Measurements from ENCODE around the gene ATP6AP2. TPM values are rescaled to one million over a fixed set of nuclear protein-coding genes. Genes with fewer than 3 reads are reported as not detected.
"Not testable (repeated sequence)": the region's sequence is repeated elsewhere in the genome, so short reads cannot be mapped to it uniquely, and the experiment has no call there.

Gene ATP6AP2, protein sequence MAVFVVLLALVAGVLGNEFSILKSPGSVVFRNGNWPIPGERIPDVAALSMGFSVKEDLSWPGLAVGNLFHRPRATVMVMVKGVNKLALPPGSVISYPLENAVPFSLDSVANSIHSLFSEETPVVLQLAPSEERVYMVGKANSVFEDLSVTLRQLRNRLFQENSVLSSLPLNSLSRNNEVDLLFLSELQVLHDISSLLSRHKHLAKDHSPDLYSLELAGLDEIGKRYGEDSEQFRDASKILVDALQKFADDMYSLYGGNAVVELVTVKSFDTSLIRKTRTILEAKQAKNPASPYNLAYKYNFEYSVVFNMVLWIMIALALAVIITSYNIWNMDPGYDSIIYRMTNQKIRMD
- total RNA-seq (2014; rRNA removed; shearing (Covaris generic)), result 35.6 and 36.4 TPM in 2 replicates
- polyA plus RNA-seq (2015; cell fraction: cytosol; rRNA removed), result 105 and 120 TPM in 2 replicates
- polyA plus RNA-seq (2015; cell fraction: nucleus; rRNA removed), result 178 and 218 TPM in 2 replicates

DNA sequence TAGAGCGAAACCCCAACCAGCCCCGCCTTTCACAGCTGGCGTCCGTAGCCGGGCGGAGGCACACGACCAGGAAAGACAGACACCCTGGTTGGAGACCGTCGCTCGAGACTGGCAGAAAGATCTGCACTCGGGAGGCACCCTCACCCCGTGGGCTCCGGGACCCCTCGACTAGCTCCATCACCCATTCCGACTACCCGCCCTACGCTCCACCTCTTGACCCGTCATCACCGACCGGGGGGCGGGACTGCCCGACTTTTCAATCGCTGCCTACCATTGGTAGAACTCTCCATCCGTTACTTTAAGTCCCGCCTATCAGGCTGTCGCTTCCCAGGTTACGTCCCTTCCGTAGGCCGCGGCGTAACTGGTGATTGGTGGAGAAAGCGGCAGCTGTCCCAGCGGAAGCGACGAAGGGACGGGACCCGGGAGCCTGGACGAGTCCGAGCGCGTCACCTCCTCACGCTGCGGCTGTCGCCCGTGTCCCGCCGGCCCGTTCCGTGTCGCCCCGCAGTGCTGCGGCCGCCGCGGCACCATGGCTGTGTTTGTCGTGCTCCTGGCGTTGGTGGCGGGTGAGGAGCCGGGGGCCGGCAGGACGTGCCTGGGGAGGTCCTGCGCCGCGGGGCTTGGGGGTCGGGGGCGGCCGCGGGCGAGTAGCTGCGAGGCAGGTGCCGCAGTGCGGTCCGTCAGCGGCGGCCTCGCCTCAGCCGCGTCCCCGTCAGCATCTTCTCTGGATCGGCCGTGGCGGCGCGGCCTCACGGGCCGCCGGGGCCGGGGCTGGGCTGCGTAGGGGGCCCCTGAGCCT lies at the start of gene ATP6AP2:
ATP6AP2 (plus strand) TSS at position 434 of the 799 bp plus-strand sequence; CDS start at position 530, 96 bp downstream.
- DNase-seq (ENCODE audit: low read depth), result peak; percentile 88

DNA sequence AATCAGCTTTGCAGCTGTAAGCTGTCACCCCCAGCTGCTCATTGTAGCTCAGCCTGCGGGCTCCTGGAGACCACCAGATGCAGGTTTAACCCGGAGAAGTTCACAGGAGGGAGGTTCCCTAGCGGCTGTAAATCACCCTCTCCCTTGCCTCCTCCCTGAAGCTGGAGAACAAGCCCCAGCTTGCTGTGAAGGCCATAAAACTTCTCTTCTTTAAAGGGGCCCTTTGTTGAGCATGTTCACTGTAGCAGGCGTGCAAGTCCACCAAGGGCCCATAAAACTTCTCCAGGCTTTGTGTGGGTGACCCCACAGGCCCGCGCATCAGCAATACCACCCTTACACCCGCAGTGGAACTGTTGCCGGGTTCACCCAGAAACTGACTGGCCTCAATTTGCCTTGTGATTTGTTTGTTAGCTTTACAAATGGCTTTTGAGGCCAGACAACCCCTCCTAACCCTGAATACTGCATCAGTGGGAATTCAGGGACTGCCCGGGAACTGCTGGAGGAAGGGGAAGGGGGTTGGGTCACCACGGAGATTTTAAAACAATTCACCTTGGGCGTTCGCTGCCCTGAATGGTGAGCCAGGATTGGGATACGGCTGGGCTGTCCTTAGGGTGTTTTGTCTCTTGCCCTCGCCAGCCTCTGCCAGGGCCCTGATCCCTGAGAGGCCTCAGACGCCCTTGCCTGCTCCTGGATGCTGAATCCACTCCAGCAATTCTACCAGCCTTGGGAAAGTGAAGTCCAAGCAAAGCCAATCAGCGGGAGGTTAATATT lies 49.5 kb upstream of the ATP6AP2 start:
- no peak for DNase-seq (ENCODE audit: low read depth)

DNA sequence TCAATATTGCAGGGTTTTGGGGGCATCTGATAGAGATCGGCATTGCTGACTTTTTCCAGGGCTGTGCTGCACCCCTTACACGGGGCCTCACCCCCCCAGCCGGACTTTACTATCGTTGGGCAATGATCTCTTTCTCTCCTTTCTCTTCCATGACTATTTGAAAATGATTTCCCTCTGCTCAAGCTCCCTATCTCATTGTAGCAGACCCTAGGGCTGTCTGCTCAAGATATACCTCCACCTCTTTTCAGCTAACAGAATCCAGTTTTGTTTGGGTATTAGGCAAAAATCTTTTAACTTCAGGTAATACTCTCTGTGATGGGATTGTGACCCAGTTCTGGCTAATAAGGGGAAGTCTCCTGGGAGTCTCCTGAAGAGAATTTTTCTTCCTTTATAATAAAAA lies 43.5 kb upstream of the ATP6AP2 start:
- DNase-seq (ENCODE audit: low read depth), result no peak

DNA sequence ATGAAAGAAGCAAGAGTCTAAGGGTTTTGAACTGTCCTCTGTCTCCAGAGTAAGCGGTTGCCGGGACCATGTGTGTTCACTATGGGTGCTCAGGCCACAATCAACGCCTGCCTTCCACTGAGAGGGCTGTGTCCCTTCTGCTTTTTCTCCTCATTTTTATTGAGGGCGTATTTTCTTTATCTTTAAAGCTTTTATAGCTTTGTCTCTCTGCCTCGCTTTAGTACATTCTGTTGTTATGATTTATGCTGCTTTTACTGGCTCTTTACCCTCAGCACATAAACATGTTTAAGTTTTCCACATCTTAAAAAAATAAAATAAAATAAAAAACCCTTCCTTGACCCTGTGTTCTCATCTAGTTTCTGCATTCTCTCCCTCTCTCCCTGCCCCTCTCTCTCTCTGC lies 42.4 kb upstream of the ATP6AP2 start:
- no peak for DNase-seq (ENCODE audit: low read depth)

GRCh38 chrX:40539214-40540142 lies 41.3 kb upstream of the ATP6AP2 start:
- peak; percentile 3 for DNase-seq (ENCODE audit: low read depth)

DNA sequence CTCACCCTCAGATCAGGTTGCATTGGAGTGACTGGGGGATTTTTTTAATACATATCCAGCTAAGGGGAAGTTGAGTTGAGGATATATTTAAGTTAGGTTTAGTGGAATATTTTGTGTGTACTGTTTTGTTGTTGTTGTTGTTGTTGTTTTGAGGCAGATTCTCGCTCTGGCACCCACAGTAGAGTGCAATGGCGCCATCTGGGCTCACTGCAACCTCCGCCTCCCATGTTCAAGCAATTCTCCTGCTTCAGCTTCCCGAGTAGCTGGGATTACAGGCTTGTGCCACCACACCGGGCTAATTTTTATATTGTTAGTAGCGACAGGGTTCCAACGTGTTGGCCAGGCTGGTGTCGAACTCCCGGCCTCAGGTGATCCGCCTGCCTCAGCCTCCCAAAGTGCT lies 38.6 kb upstream of the ATP6AP2 start:
- DNase-seq (ENCODE audit: low read depth), result no peak

DNA sequence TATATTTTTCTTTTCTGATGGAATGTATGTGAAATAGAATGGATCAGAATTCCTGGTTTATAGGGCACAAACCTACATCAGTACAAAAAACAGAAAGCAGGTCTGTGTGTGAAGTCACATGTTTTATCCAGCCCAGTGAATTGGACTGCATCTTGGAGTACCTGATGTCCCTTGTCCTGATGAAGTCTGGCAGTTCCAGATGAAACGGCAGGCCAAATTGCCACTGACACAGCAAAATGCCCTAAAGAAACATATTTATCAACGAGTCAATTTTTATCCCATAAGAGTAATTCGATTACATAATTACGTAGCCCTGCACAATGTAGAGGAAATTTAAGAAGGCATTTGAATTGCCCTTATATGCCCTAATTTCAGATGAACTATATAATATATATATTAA lies 37.8 kb upstream of the ATP6AP2 start:
- DNase-seq (ENCODE audit: low read depth), result no peak

DNA sequence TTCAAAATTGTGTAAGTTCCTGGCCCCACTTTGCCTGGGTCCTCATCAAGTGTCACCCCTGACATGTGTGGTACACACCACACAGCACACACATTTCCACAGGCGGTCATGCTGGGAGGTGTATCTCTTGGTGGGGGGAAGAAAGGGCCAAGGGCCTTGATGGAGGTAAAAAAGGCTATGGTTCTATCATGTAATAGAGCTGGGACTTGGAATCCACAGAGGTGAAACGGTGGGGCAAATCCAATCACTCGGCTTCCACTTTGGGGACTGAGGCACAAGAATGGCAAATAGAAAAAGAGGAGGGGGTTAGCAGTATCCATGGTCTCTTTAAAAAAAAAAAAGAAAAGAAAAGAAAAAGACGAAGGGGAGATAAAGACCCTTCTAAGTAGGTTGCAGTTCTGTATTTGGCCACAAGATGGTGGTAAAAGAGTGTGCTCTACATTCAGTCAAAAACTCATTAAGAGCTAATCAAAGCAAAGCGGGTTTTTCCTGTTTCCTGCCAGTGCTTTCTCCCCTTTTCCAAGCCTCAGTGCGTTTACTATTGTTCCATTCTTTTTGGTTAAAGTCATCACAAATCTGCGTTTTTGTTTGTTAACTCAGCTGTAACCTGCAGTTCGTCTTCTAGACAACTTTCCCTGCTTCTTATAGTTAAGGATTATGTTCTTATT lies 37.0 kb upstream of the ATP6AP2 start:
- DNase-seq (ENCODE audit: low read depth), result peak; percentile 0

DNA sequence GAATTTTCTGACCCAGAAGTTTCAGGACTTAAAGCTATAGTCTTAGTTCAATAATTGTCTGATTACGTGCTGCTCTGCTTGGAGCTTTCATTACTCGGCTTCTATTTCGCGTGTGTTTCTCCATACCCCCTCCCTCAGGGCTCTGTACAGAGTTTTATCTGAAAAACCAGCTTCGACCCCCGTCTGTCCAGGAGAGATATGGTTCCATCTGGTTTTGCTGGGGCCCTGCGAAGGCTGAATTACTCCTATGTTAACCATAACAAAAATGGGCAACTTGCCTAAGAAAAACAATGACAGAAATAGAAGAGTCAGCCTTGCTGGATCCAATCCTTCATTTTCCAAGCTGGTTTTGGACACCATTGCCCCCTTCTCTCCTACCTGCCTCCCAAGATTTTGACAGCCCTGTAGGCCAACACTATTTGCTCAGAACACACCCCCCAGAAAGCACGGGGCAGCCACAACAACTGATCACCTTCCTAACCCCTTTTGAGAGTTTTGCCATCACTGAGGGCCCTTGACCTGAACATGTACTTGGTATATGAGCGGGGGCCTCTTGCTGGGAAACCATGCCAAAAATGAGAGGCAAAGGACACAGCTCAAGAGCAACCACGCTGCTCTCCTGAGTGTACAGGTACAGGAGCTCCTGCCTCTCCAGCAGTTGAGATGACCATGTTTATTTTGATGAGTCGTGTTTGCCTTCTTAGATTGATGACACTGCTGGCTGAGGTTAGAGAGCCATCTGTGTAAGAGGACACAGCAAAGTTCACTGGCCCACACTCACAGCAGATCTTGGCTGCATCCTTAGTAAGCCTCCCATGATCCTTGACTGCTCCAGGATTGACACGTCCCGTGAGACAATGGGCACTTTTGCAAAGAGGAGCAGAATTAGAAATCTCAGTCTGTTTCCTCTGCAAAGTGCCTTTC lies 36.2 kb upstream of the ATP6AP2 start:
- DNase-seq (ENCODE audit: low read depth), result peak; percentile 1

DNA sequence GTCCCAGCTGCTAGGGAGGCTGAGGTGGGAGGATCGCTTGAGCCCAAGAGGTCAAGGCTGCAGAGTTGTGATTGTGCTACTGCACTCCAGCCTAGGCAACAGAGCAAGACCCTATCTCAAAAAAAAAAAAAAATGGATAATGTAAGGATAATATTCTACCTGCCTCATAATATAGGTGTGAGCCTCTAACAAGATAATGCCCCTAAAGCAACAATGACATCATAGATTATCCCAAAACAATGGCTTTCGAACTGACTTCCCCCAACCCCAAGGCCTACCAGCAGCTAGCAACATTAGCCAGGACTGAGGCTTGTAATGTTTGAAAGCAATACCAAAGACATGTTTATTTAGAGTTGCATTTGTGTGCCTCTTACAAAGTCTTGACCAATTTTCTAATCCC lies 33.9 kb upstream of the ATP6AP2 start:
- no peak for DNase-seq (ENCODE audit: low read depth)

DNA sequence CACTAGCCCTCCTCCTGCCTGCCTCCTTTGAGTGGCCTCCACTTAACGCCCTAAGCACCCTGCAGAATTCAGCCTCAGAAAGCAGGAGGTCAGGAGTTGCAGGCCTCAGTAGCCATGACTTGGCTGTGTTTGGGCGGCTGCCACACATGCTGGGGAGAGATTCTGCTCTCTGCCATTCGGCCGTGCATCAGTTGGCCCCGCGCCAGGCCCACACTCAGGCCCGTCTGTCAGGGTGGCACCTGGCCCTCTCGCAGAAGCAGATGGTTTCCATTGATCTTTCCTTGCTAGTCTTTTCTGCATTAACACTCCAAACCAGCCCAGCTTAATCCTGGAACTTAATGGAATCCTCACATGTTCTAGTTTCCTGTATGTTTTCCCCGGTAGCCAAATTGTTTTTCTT lies 30.7 kb upstream of the ATP6AP2 start:
- DNase-seq (ENCODE audit: low read depth), result no peak

DNA sequence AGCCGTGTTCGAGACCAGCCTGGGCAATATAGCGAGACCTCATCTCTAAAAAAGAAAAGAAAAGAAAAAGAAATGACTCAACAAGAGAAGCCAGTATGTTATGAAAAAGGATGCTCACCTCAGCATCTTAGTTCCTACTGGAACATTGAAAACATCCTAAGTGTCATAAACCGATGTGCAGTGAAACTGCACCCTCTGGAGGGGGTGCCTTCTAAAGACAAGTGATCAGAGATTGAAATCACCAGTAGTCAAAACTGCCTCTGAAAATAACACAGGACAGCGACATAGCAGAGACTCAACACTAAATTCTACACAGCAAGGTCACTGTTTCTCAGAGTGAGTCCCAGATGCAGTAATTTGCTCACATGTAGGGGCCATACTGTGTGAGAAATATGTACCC lies 28.0 kb upstream of the ATP6AP2 start:
- no peak for DNase-seq (ENCODE audit: low read depth)

- no peak for DNase-seq (ENCODE audit: low read depth)
These were observed 22.2 kb upstream of the ATP6AP2 start for GRCh38 chrX:40558590-40558989.

DNA sequence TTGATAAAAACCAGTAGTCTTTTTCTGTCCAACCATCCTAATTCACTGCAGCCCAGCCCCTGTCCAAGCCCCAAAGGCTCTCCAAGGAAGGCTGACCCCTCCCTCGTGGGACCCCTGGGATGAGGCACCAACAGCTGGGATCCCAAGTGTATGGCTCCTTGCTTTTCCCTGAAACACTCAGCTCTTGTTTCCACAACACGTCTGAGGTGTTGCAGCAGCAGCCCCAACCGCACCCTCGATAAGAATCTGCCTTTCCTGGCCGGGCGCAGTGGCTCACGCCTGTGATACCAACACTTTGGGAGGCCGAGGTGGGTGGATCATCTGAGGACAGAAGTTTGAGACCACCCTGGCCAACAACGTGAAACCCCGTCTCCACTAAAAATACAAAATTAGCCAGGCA lies 17.0 kb upstream of the ATP6AP2 start:
- DNase-seq (ENCODE audit: low read depth), result no peak

DNA sequence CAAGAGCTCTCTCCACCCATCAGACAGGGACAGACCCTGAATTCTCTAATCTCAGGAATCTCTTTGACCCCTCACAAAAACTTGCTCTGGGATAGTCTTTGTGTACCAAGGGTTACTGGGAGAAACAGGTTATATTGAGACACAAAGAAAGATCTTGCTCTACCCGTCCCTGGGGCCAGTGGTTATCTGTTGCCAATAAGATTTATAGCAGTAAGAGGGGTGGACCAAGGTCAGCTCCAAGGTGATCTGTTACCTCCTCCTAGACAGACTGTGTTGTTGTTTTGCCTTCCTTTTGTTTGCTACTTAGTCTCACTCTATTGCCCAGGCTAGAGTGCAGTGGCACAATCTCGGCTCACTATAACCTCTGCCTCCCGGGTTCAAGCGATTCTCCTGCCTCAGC lies 16.3 kb upstream of the ATP6AP2 start:
- DNase-seq (ENCODE audit: low read depth), result no peak

GRCh38 chrX:40570346-40571093 lies 10.2 kb upstream of the ATP6AP2 start:
- no peak for DNase-seq (ENCODE audit: low read depth)

GRCh38 chrX:40571164-40571563 lies 9.6 kb upstream of the ATP6AP2 start:
- DNase-seq (ENCODE audit: low read depth), result not testable (repeated sequence)

GRCh38 chrX:40571600-40571999 lies 9.2 kb upstream of the ATP6AP2 start:
- no peak for DNase-seq (ENCODE audit: low read depth)
